ENCODE measurements around the gene FLVCR2.

DNA sequence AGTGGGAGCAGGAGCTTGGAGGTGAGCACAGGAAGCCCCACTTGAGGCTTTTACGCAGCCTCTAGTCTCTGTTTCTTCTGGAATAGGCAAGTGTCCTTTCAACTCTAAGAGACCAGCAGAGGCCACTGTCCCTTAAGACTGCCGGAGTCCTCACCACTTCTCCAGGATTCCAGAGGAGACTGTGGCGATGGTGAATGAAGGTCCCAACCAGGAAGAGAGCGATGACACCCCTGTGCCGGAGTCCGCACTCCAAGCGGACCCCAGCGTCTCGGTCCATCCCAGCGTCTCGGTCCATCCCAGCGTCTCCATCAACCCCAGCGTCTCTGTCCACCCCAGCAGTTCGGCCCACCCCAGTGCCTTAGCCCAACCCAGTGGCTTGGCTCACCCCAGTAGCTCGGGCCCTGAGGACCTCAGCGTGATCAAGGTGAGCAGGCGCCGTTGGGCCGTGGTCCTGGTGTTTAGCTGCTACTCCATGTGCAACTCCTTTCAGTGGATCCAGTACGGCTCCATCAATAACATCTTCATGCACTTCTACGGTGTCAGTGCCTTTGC lies 442 bp downstream of the FLVCR2 start:
- TF ChIP-seq CTCF (conservative IDR thresholded peaks at IDR 0.05 in 1 of 2, IDR thresholded peaks at IDR 0.05 in 1 of 2; ENCODE audit: low read depth in 1 of 2, low read length in 2 of 2) (peak; percentile 28 to 43), EZH2 (IDR thresholded peaks at IDR 0.05; ENCODE audit: low read length, missing control alignments) (no peak)

All from fibroblast of lung (primary cell).